H1 (cell line): ENCODE data around the gene TBC1D24. TPM values are rescaled to one million over a fixed set of nuclear protein-coding genes. Genes with fewer than 3 reads are reported as not detected.
A peak's percentile ranks its signal among the peaks of the same experiment; 100 is the strongest.

Experiments used
- CTCF ChIA-PET: fragments of 300-600 bp; sonication (Branson Sonifier 250); formaldehyde crosslinking; loops from one replicate; lab custom pipeline; 2021; ENCODE audit not compliant: partially characterized antibody; lab: Charles Lee
- POLR2A ChIA-PET: fragments of 300-600 bp; sonication (Branson Sonifier 250); formaldehyde crosslinking; loops from one replicate; lab custom pipeline; 2021; ENCODE audit warnings: inconsistent platforms; ENCODE audit not compliant: partially characterized antibody; lab: Charles Lee
- DNase-seq, 2 experiments: peaks; one replicate each; pipeline versions ENCODE4 v3.0.0 to v3.0.0-alpha.2; 2010 to 2022; ENCODE audit warnings: low spot score in 2 of 2, low read depth in 1 of 2, mixed read lengths in 1 of 2
- FAIRE-seq: peaks from 2 replicates; lab custom pipeline; 2011; peaks lifted over from hg19 to GRCh38; lab: Jason Lieb, UNC
- H2AFZ ChIP-seq: 2 replicates; pipeline ENCODE4 v1.8.1; 2012; ENCODE audit warnings: low read length, inconsistent platforms
- H2AK5ac ChIP-seq: 2 replicates; pipeline ENCODE4 v1.6.1; 2013; ENCODE audit warnings: low read depth, low read length
- H2BK120ac ChIP-seq: replicated peaks from 2 replicates; pipeline ENCODE3; 2013; ENCODE audit warnings: low read depth, low read length, inconsistent platforms
- H2BK12ac ChIP-seq: 2 replicates; pipeline ENCODE4 v1.6.1; 2013; ENCODE audit warnings: low read depth, low read length
- H2BK15ac ChIP-seq: 2 replicates; pipeline ENCODE4 v1.6.1; 2013; ENCODE audit warnings: low read length
- H2BK20ac ChIP-seq: 2 replicates; pipeline ENCODE4 v1.6.1; 2013; ENCODE audit warnings: low read length
- H2BK5ac ChIP-seq: 2 replicates; pipeline ENCODE4 v1.6.1; 2013; ENCODE audit warnings: low read depth, low read length
- H3K14ac ChIP-seq: 2 replicates; pipeline ENCODE4 v1.6.1; 2013; ENCODE audit warnings: inconsistent platforms; ENCODE audit not compliant: insufficient read length
- H3K18ac ChIP-seq: 2 replicates; pipeline ENCODE4 v1.6.1; 2013; ENCODE audit warnings: low read length; ENCODE audit errors: extremely low read depth
- H3K23ac ChIP-seq: 2 replicates; pipeline ENCODE4 v1.6.1; 2013; ENCODE audit warnings: inconsistent platforms; ENCODE audit not compliant: insufficient read length
- H3K23me2 ChIP-seq: 2 replicates; pipeline ENCODE4 v1.6.1; 2013; ENCODE audit warnings: low read depth, low read length
- H3K27ac ChIP-seq: 2 replicates; pipeline ENCODE4 v1.6.1; 2011; ENCODE audit warnings: low read depth, low read length, inconsistent platforms
- H3K27me3 ChIP-seq, 4 experiments: replicated peaks in 1 of 4; 1 replicate in 1 of 4; 2 replicates in 3 of 4; pipeline versions ENCODE4 v1.6.1 to v1.8.1; 2011 to 2013; ENCODE audit warnings: low read length in 3 of 4, mild to moderate bottlenecking in 3 of 4, inconsistent platforms in 2 of 4, mixed read lengths in 2 of 4, moderate library complexity in 1 of 4; ENCODE audit not compliant: control insufficient read depth in 3 of 4, insufficient read depth in 3 of 4; ENCODE audit errors: extremely low read depth in 1 of 4
- H3K36me3 ChIP-seq, 4 experiments: 2 replicates each; pipeline versions ENCODE4 v1.6.1 to v1.8.1; 2011 to 2013; ENCODE audit warnings: mild to moderate bottlenecking in 4 of 4, low read length in 3 of 4, moderate library complexity in 2 of 4, control low read depth in 1 of 4, inconsistent platforms in 1 of 4; ENCODE audit not compliant: insufficient read depth in 4 of 4, control insufficient read depth in 2 of 4
- H3K4ac ChIP-seq: replicated peaks from 2 replicates; pipeline ENCODE3; 2013; ENCODE audit warnings: low read length, low read depth, mixed read lengths, inconsistent platforms; ENCODE audit not compliant: insufficient read length
- H3K4me1 ChIP-seq, 4 experiments: replicated peaks in 1 of 4; 1 replicate in 1 of 4; 2 replicates in 3 of 4; pipeline versions ENCODE4 v1.6.1 to v1.8.1; 2011 to 2013; ENCODE audit warnings: low read length in 3 of 4, inconsistent platforms in 2 of 4, mixed read lengths in 1 of 4; ENCODE audit not compliant: insufficient read depth in 4 of 4, control insufficient read depth in 3 of 4
- H3K4me2 ChIP-seq, 2 experiments: 2 replicates each; pipeline versions ENCODE4 v1.6.1 to v1.8.1; 2011 to 2013; ENCODE audit warnings: low read depth in 2 of 2, low read length in 2 of 2, control low read depth in 1 of 2, inconsistent platforms in 1 of 2, mild to moderate bottlenecking in 1 of 2; ENCODE audit not compliant: insufficient read depth in 1 of 2
- H3K4me3 ChIP-seq, 4 experiments: fragments of 200-600, 300-600 bp in 1 of 4; sonication (generic), shearing (Covaris generic), sonication (Bioruptor Twin) in 1 of 4; 2 replicates each; pipeline versions ENCODE4 v1.5.1 to v1.8.1; 2011 to 2016; ENCODE audit warnings: low read length in 4 of 4, low read depth in 3 of 4, control low read depth in 2 of 4, inconsistent platforms in 2 of 4, mild to moderate bottlenecking in 2 of 4, mixed read lengths in 1 of 4, moderate library complexity in 1 of 4; ENCODE audit not compliant: insufficient read depth in 2 of 4; ENCODE audit errors: extremely low read depth in 1 of 4
- H3K56ac ChIP-seq: replicated peaks from 2 replicates; pipeline ENCODE3; 2013; ENCODE audit warnings: low read depth, mild to moderate bottlenecking, mixed read lengths, low read length, inconsistent platforms; ENCODE audit not compliant: insufficient read length
- H3K79me1 ChIP-seq: 2 replicates; pipeline ENCODE4 v1.6.1; 2013; ENCODE audit warnings: low read depth, low read length, control low read depth
- H3K79me2 ChIP-seq, 2 experiments: 2 replicates each; pipeline versions ENCODE4 v1.6.1 to v1.8.1; 2012 to 2013; ENCODE audit warnings: low read length in 2 of 2, mild to moderate bottlenecking in 2 of 2, inconsistent platforms in 1 of 2; ENCODE audit not compliant: insufficient read depth in 2 of 2, control insufficient read depth in 1 of 2
- H3K9ac ChIP-seq, 4 experiments: replicated peaks in 1 of 4; 1 replicate in 1 of 4; 2 replicates in 3 of 4; pipeline versions ENCODE4 v1.6.1 to v1.8.1; 2011 to 2013; ENCODE audit warnings: low read depth in 3 of 4, low read length in 3 of 4, control low read depth in 2 of 4, mild to moderate bottlenecking in 2 of 4, moderate library complexity in 2 of 4, inconsistent platforms in 1 of 4; ENCODE audit errors: extremely low read depth in 1 of 4
- H3K9me3 ChIP-seq, 2 experiments: 2 replicates each; pipeline versions ENCODE4 v1.6.1 to v1.8.1; 2012 to 2013; ENCODE audit warnings: mild to moderate bottlenecking in 2 of 2, moderate library complexity in 2 of 2, control low read depth in 1 of 2, inconsistent platforms in 1 of 2, low read depth in 1 of 2, low read length in 1 of 2, mixed read lengths in 1 of 2; ENCODE audit not compliant: insufficient read depth in 2 of 2
- H4K20me1 ChIP-seq, 2 experiments: replicated peaks in 1 of 2; 2 replicates each; pipeline versions ENCODE3 to v1.8.1; 2011 to 2013; ENCODE audit warnings: inconsistent platforms in 2 of 2, low read length in 2 of 2, mild to moderate bottlenecking in 1 of 2; ENCODE audit not compliant: insufficient read depth in 2 of 2, control insufficient read depth in 1 of 2
- H4K5ac ChIP-seq: 2 replicates; pipeline ENCODE4 v1.6.1; 2013; ENCODE audit warnings: low read length, low read depth, mixed read lengths, inconsistent platforms; ENCODE audit not compliant: insufficient read length
- H4K8ac ChIP-seq: 2 replicates; pipeline ENCODE4 v1.8.0; 2013; ENCODE audit warnings: mild to moderate bottlenecking, moderate library complexity, low read length, inconsistent platforms; ENCODE audit not compliant: insufficient read depth; ENCODE audit errors: extremely low read depth
- H4K91ac ChIP-seq: replicated peaks from 2 replicates; pipeline ENCODE3; 2013; ENCODE audit warnings: low read length, mixed read lengths, inconsistent platforms; ENCODE audit not compliant: insufficient read length
- CBX5 ChIP-seq: fragments of 300-800, 300-1000 bp; sonication (generic); IDR thresholded peaks from 2 replicates; pipeline ENCODE4 v1.7.1; 2016; ENCODE audit warnings: antibody characterized with exemption, low read length, low read depth
- CREB1 ChIP-seq: IDR thresholded peaks from 2 replicates; pipeline ENCODE4 v1.6.1; 2012; ENCODE audit warnings: inconsistent platforms
- JUND ChIP-seq: IDR thresholded peaks from 2 replicates; pipeline ENCODE4 v1.6.1; 2011; ENCODE audit warnings: mild to moderate bottlenecking, improper control_type of control experiment, low read length
- KDM1A ChIP-seq: fragments of 200-600, 300-600 bp; sonication (generic); IDR thresholded peaks from 2 replicates; pipeline ENCODE4 v1.7.1; 2016; ENCODE audit warnings: mild to moderate bottlenecking, low read length, borderline replicate concordance
- SIN3A ChIP-seq, 2 experiments: IDR thresholded peaks in 1 of 2; conservative IDR thresholded peaks in 1 of 2; 2 replicates each; pipeline ENCODE4 v1.6.1; 2011 to 2012; ENCODE audit warnings: low read length in 2 of 2, improper control_type of control experiment in 1 of 2, low read depth in 1 of 2, mild to moderate bottlenecking in 1 of 2
- WGBS, 2 experiments: shearing (Covaris generic) in 1 of 2; methylation state at CpG; one replicate each; pipeline versions ENCODE4 v1.1.6 to v1.1.7; 2013 to 2015; ENCODE audit warnings: low lambda C conversion rate in 2 of 2, mixed read lengths in 2 of 2, inconsistent platforms in 1 of 2, low coverage in 1 of 2, missing lambda C conversion rate in 1 of 2; ENCODE audit not compliant: insufficient replicate concordance in 2 of 2, insufficient coverage in 1 of 2, insufficient read length in 1 of 2; ENCODE audit errors: extremely low coverage in 1 of 2, missing lambda C conversion rate in 1 of 2; 5-methylcytosine and 5-hydroxymethylcytosine counted together
- polyA plus RNA-seq, 7 experiments: library from polyadenylated mRNA; depleted of rRNA in 3 of 7; stranded (reverse) in 5 of 7; unstranded in 2 of 7; fragments of >200 nt in 5 of 7; fragments of 200-250 nt in 2 of 7; gene quantifications; 1 replicate in 5 of 7; 2 replicates in 1 of 7; 4 replicates in 1 of 7; pipeline versions ENCODE4 v1.2.1 to v1.2.3, GENCODE V29; 2011 to 2013; ENCODE audit warnings: missing spikeins in 2 of 7, mixed read lengths in 2 of 7
- total RNA-seq: library from RNA; stranded (reverse); fragmentation: NEBNext Ultra II Directional; extraction: Animal tissue kit (Norgen Biotek cat#: 25700); gene quantifications from 2 replicates; pipeline ENCODE4 v1.2.1, GENCODE V29; 2021
- TF ChIP-seq, protein P1 (sequence below): IDR thresholded peaks from 2 replicates; pipeline ENCODE4 v1.6.1; 2011; ENCODE audit warnings: low read depth, mild to moderate bottlenecking, low read length; ENCODE audit not compliant: insufficient read depth

TBC1D24 gene
- total and polyA plus RNA-seq, 2 of the 8 experiments (the other 6 are each of a cell fraction or from before 2014, with no cell fraction given): 8.7 to 21.5 TPM

DNA sequence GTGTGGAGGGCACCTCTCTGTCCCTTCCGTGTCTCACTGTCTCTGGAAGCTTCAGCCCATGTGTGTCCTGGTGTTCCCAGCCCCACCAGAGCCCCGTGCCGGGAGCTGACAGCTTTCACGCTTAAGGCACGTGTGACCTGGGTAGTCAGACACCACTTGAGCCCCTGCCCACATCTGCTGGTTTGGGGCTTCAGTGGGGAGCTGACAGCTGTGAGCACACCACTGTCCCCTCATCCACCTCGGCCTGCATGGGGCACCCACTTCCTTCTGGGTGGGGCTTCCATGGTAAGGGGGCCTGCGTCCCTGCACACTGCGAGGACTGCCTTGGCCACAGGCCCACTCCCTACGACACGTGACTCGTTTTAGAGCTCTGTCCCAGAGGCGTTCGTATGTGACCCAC is 17.7 kb upstream of the TBC1D24 start:
- Histone ChIP-seq H3K9ac (no peak overlapping the region), H4K5ac (no peak overlapping the region), H4K20me1 (peaks cover 9 to 24% of the 10 kb centered on the region in 2 experiments), H3K79me2 (peaks cover 0 to 6% of the 10 kb centered on the region in 2 experiments; a peak in 2 of 4 replicates), H3K4ac (no peak overlapping the region), H3K27me3 (no peaks in the 10 kb centered on the region), H2BK20ac (no peak overlapping the region), H3K14ac (no peak overlapping the region), H2BK12ac (no peak overlapping the region), H3K4me1 (peaks cover 0 to 18% (median 15%) of the 10 kb centered on the region in 4 experiments; a peak in 6 of 7 replicates), H3K9me3 (no peaks in the 10 kb centered on the region), H3K4me2 (no peak overlapping the region), H2BK120ac (no peak overlapping the region), H3K79me1 (peaks cover 10% of the 10 kb centered on the region), H3K23me2 (peaks cover 13% of the 10 kb centered on the region; the same call in 1 of the 2 replicates), H2BK15ac (no peak overlapping the region), H3K56ac (no peak overlapping the region), H4K8ac (no peak overlapping the region), H4K91ac (no peak overlapping the region), H3K27ac (no peak overlapping the region), H3K23ac (no peak overlapping the region), H2BK5ac (peak overlapping the region; percentile 60), H3K36me3 (peaks cover 25 to 50% (median 39%) of the 10 kb centered on the region in 4 experiments), H3K18ac (no peak overlapping the region), H2AFZ (no peak overlapping the region), H2AK5ac (no peak overlapping the region), H3K4me3 (no peak overlapping the region)
- ChIA-PET CTCF (interaction anchor here (0.8 to 3.3 kb wide), 7 partner anchors 10 to 206 kb away, joined by 3 to 21 read pairs (median 5); partner anchors contain the start of genes ECI1 and TBC1D24), POLR2A (interaction anchor here (0.6 to 2.8 kb wide), 7 partner anchors 9 to 240 kb away, joined by 3 to 21 read pairs (median 3); partner anchors contain the start of gene NTN3)
- no peak for FAIRE-seq
- DNase-seq: no peak
- TF ChIP-seq, protein P1, sequence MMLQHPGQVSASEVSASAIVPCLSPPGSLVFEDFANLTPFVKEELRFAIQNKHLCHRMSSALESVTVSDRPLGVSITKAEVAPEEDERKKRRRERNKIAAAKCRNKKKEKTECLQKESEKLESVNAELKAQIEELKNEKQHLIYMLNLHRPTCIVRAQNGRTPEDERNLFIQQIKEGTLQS: no peak
- TF ChIP-seq CBX5: no peak
- no peak for TF ChIP-seq KDM1A
- TF ChIP-seq JUND: no peak
- no peak for TF ChIP-seq SIN3A (conservative IDR thresholded peaks at IDR 0.05 in 1 of 2, IDR thresholded peaks at IDR 0.05 in 1 of 2; ENCODE audit: low read depth in 1 of 2, low read length in 2 of 2)
- no peak for TF ChIP-seq CREB1
- WGBS, 2 experiments: 92% methylated on average over 13 of the region's 13 CpGs; no CpG with 5 or more reads in 1 of the 2 experiments
